HUDEP-2 (cell line): ENCODE measurements around the gene SNX6.

Experiments
- DNase-seq, 76 experiments: peaks; one replicate each; lab custom pipeline; 2025; ENCODE audit not compliant: unreplicated experiment in 76 of 76; lab: John Stamatoyannopoulos, UW

Gene SNX6

DNA sequence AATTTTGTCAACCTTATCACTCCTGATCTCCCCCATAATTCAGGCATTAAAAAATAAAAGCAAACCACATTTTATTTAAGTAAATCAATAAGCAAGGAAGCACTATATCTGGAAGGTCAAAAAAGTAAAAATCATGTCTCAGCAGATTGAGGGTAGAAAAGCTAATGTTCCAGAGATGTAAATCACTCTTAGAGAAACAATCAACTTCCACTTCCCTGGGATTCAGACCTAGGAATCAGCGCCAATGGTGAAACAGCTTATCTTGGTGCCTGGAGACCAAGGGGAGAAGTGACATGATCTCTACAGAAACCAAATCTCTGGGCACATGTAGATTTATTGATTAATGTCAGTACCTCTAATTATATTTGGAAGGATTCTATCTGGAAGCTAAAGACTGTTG, 10.9 kb upstream of the SNX6 start:
- DNase-seq: no peak

GRCh38 chr14:34634360-34634771, 4.4 kb upstream of the SNX6 start:
- DNase-seq: peak in 17 of 76 experiments; percentile 1 to 31 (median 8)

- DNase-seq: no peak
Observed at GRCh38 chr14:34633742-34634141, 3.8 kb upstream of the SNX6 start.

GRCh38 chr14:34632411-34632978, 2.5 kb upstream of the SNX6 start:
- DNase-seq: no peak

- peak in 5 of 76 experiments; percentile 9 to 40 (median 26) for DNase-seq
Observed at GRCh38 chr14:34629344-34629656, 648 bp downstream of the SNX6 start.

GRCh38 chr14:34628681-34629135, 1.2 kb downstream of the SNX6 start:
- peak in 48 of 76 experiments; percentile 2 to 58 (median 25) for DNase-seq

DNA sequence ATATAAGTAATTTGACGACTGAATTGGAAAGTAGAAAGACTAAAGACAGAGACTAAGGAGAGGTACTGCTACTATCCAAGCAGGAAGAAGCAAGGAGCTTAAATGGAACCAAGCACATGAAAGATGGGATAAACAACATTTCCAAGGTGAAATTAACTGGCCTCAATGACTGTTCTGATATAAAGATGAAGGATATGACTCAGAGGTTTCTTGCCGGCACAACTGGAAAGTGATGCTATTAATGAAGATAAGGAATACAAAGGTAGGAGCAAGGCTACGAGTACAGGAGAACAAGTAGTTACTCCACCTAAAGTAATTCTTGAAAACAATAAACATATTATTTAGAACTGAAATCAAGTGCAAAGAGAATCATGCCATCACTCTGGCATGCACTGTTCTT, 6.4 kb downstream of the SNX6 start:
- no peak for DNase-seq

GRCh38 chr14:34620839-34621238, 9.1 kb downstream of the SNX6 start:
- DNase-seq: no peak

GRCh38 chr14:34620115-34620514, 9.8 kb downstream of the SNX6 start:
- DNase-seq: no peak

- no peak for DNase-seq
Observed at GRCh38 chr14:34619471-34619870, 10.5 kb downstream of the SNX6 start.

DNA sequence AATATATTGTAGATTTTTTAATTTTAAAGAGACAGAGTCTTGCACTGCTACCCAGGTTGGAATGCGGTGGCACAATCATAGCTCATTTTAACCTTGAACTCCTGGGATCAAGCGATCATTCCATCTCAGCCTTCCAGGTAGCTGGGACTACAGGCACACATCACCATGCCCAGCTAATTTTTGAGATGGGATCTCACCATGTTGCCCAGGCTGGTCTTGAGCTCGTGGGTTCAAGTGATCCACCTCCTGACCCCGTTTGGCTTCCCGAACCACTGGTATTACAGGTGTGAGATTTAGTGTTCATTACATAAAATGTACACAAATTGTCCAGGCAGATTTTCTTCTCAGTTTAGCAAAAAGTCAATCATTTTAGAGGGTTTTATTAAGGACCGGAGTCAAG, 13.6 kb downstream of the SNX6 start:
- DNase-seq: no peak

DNA sequence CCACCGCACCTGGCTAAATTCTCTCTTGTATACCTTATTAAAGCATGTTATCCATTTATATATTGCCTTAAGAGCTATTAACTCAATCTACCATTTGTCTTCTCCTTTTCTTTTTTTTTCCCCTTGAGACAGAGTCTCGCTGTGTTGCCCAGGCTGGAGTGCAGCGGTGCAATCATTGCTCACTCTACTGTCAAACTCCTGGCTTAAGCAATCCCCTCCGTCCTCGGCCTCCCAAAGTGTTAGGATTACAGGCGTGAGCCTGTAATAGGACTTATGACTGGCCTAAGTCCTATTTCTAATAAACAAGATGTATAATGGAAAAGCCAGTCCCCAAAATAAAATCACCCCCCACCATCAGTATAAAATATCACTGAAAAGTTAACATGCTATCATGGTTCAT, 14.4 kb downstream of the SNX6 start:
- no peak for DNase-seq

DNA sequence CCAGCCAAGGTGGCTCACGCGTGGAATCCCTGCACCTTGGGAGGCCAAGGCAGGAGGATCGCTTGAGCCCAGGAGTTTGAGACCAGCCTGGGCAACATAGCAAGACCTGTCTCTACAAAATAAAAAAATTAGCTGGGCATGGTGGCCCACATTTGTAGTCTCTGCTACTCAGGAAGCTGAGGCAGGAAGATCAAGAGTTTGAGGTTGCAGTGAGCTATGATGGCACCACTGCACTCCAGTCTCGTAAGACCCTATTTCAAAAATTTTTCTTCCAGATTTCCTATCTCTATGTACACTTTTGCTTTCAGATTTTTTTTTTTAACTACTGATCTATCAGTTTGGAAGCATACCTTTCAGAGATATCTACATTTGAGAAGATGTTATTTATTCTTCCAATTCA, 15.3 kb downstream of the SNX6 start:
- DNase-seq: no peak

GRCh38 chr14:34610101-34610500, 19.8 kb downstream of the SNX6 start:
- DNase-seq: no peak

- DNase-seq: no peak
Observed at GRCh38 chr14:34605461-34605860, 24.5 kb downstream of the SNX6 start.

GRCh38 chr14:34604995-34605394, 25.0 kb downstream of the SNX6 start:
- no peak for DNase-seq

GRCh38 chr14:34596891-34597290, 33.1 kb downstream of the SNX6 start:
- no peak for DNase-seq

GRCh38 chr14:34593740-34594375, 36.1 kb downstream of the SNX6 start:
- no peak for DNase-seq

GRCh38 chr14:34592623-34593022, 37.3 kb downstream of the SNX6 start:
- DNase-seq: no peak

- no peak for DNase-seq
Observed at GRCh38 chr14:34583525-34583924, 46.4 kb downstream of the SNX6 start.

DNA sequence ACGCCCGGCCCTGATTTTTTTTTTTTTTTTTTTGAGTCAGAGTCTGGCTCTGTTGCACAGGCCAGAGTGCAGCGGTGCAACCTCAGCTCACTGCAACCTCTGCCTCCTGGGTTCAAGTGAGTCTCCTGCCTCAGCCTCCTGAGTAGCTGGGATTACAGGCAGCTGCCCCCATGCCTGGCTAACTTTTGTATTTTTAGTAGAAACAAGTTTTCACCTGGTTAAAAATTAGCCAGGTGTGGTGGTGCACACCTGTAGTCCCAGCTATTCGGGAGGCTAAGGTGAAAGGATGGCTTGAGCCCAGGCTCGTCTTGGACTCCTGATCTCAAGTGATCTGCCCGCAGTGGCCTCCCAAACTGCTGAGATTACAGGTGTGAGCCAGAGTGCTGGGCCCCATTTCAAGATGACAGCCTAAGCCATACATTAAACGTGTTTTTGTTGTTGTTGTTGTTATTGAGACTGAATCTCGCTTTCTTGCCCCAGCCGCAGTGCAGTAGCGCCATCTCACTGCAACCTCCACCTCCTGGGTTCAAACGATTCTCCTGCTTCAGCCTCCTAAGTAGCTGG, 47.7 kb downstream of the SNX6 start:
- no peak for DNase-seq

DNA sequence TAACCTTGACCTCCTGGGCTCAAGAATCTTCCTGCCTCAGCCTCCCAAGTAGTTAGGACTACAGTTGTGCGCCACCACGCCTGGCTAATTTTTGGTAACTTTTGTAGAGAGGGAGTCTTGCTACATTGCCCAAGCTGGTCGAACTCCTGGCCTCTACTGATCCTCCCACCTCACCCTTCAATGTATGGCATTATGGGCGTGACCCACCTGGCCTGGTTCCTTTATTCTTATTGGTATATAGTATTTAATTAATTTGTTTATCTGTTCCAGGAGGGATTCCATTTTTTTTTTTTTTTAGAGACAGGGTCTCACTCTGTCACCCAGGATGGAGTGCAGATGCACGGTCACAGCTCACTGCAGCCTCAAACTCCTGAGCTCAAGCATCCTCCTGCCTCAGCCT, 49.6 kb downstream of the SNX6 start:
- DNase-seq: no peak
